Neuronal stem cell (in vitro differentiated cells): ENCODE results near the gene A3GALT2.

Experiments
- DNase-seq: peaks from one replicate; pipeline ENCODE4 v3.0.0-alpha.2; 2013; ENCODE audit warnings: low spot score
- H2AFZ ChIP-seq: one replicate; pipeline ENCODE4 v1.6.1; 2013; ENCODE audit warnings: mild to moderate bottlenecking, low read length, inconsistent platforms
- H2AK5ac ChIP-seq: 2 replicates; pipeline ENCODE4 v1.6.1; 2013; ENCODE audit warnings: low read depth, mild to moderate bottlenecking, inconsistent platforms, low read length, moderate library complexity, mixed read lengths
- H2BK120ac ChIP-seq: 2 replicates; pipeline ENCODE4 v1.6.1; 2013; ENCODE audit warnings: low read depth, mild to moderate bottlenecking, inconsistent platforms, low read length, moderate library complexity, mixed read lengths
- H2BK12ac ChIP-seq: one replicate; pipeline ENCODE4 v1.6.1; 2013; ENCODE audit warnings: low read length, inconsistent platforms
- H2BK15ac ChIP-seq: 2 replicates; pipeline ENCODE4 v1.6.1; 2013; ENCODE audit warnings: mild to moderate bottlenecking, low read length, inconsistent platforms, mixed read lengths
- H2BK5ac ChIP-seq: one replicate; pipeline ENCODE4 v1.6.1; 2013; ENCODE audit warnings: inconsistent platforms, mild to moderate bottlenecking, low read length, moderate library complexity
- H3K14ac ChIP-seq: one replicate; pipeline ENCODE4 v1.6.1; 2013; ENCODE audit warnings: low read length, inconsistent platforms
- H3K18ac ChIP-seq: 2 replicates; pipeline ENCODE4 v1.6.1; 2013; ENCODE audit warnings: low read length, inconsistent platforms
- H3K23ac ChIP-seq: 2 replicates; pipeline ENCODE4 v1.6.1; 2013; ENCODE audit warnings: low read depth, mild to moderate bottlenecking, mixed read lengths, low read length, inconsistent platforms; ENCODE audit not compliant: poor library complexity
- H3K27ac ChIP-seq: replicated peaks from 3 replicates; pipeline ENCODE4 v1.5.1; 2013; ENCODE audit warnings: low read length, inconsistent platforms
- H3K27me3 ChIP-seq, 3 experiments: 2 replicates each; pipeline ENCODE4 v1.6.1; 2013; ENCODE audit warnings: low read length in 3 of 3, mild to moderate bottlenecking in 2 of 3, inconsistent platforms in 1 of 3, low read depth in 1 of 3, mixed read lengths in 1 of 3, moderate library complexity in 1 of 3; ENCODE audit not compliant: control insufficient read depth in 3 of 3, insufficient read depth in 3 of 3
- H3K36me3 ChIP-seq, 2 donors: replicated peaks in 1 of 2; 2 replicates each; pipeline ENCODE4 v1.6.1; 2013; ENCODE audit warnings: low read length in 2 of 2; ENCODE audit not compliant: control insufficient read depth in 2 of 2, insufficient read depth in 2 of 2
- H3K4ac ChIP-seq: 2 replicates; pipeline ENCODE4 v1.6.1; 2013; ENCODE audit warnings: inconsistent platforms, mild to moderate bottlenecking, low read length, moderate library complexity
- H3K4me1 ChIP-seq, 2 donors: 1 replicate in 1 of 2; 2 replicates in 1 of 2; pipeline ENCODE4 v1.6.1; 2013; ENCODE audit warnings: low read length in 2 of 2, low read depth in 1 of 2; ENCODE audit not compliant: control insufficient read depth in 2 of 2, insufficient read depth in 1 of 2
- H3K4me2 ChIP-seq: one replicate; pipeline ENCODE4 v1.6.1; 2013; ENCODE audit warnings: mild to moderate bottlenecking, low read length, inconsistent platforms; ENCODE audit not compliant: insufficient read depth, poor library complexity, severe bottlenecking
- H3K4me3 ChIP-seq, 2 donors: 2 replicates each; pipeline ENCODE4 v1.5.1; 2013; ENCODE audit warnings: low read length in 2 of 2, mild to moderate bottlenecking in 2 of 2, inconsistent platforms in 1 of 2, moderate library complexity in 1 of 2
- H3K79me1 ChIP-seq: one replicate; pipeline ENCODE4 v1.6.1; 2013; ENCODE audit warnings: low read depth, mild to moderate bottlenecking, inconsistent platforms, low read length, moderate library complexity
- H3K9ac ChIP-seq: one replicate; pipeline ENCODE4 v1.6.1; 2013; ENCODE audit warnings: mild to moderate bottlenecking, low read depth, low read length, inconsistent platforms; ENCODE audit not compliant: poor library complexity
- H3K9me3 ChIP-seq, 2 donors: replicated peaks in 1 of 2; 2 replicates each; pipeline versions ENCODE3 to v1.6.1; 2013; ENCODE audit warnings: low read length in 2 of 2, mild to moderate bottlenecking in 2 of 2, inconsistent platforms in 1 of 2, low read depth in 1 of 2, mixed read lengths in 1 of 2, moderate library complexity in 1 of 2; ENCODE audit not compliant: control insufficient read depth in 2 of 2, insufficient read depth in 1 of 2
- H4K8ac ChIP-seq: one replicate; pipeline ENCODE4 v1.6.1; 2013; ENCODE audit warnings: low read depth, mild to moderate bottlenecking, inconsistent platforms, low read length, moderate library complexity
- H4K91ac ChIP-seq: one replicate; pipeline ENCODE4 v1.6.1; 2013; ENCODE audit warnings: low read length, low read depth, mild to moderate bottlenecking, inconsistent platforms; ENCODE audit not compliant: poor library complexity
- WGBS, 2 donors: extraction: QIAGEN DNeasy Blood & Tissue Kit; methylation state at CpG; one replicate each; pipeline ENCODE4 v1.1.7; 2013; ENCODE audit warnings: missing lambda C conversion rate in 2 of 2, mixed read lengths in 1 of 2; ENCODE audit not compliant: insufficient read length in 2 of 2, insufficient replicate concordance in 1 of 2; ENCODE audit errors: extremely low coverage in 2 of 2; 5-methylcytosine and 5-hydroxymethylcytosine counted together

A3GALT2 gene

DNA sequence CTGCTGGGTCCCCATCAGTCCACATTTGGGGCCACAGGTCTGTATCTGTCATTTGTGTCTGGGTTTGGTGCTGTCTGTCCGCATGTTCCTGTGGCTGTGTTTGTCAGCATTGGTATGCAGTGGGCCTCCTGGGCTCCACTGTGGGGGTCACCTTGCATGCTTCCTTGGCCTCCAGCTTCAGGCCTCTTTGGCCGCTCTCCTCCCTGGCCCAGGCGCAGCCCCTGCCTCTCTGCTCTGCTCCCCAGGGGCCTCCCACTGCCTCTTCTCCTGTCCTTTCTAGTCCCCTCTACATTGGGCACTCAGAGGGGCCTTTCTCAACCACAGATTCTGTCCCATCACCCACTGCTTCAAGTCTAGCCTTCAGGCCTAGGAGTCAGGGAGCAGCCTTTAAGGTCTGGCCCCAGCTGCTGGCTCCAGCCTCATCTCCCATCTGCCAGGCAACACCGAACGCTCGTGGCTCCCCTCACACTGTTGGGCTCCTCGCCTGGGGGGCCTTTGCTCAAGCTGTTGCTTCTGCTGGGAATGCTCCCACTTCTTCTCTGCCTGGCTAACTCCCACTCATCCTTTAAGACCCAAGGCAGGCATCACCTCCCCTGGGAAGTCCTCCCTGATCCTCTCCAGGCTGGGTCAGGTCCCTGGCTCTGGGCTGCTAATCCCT, 50.0 kb downstream of the A3GALT2 start:
- Histone ChIP-seq H3K79me1 (peaks cover 24% of the 10 kb centered on the region), H3K18ac (no peak overlapping the region), H3K27ac (no peak overlapping the region), H3K4ac (no peak overlapping the region), H3K36me3 (peaks cover 20 to 84% of the 10 kb centered on the region in 2 donors), H3K4me2 (no peak overlapping the region), H2BK120ac (no peak overlapping the region), H4K8ac (no peak overlapping the region), H3K4me1 (peaks cover 0 to 6% of the 10 kb centered on the region in 2 donors), H3K9ac (no peak overlapping the region), H3K4me3 (no peak overlapping the region), H3K27me3 (no peaks in the 10 kb centered on the region), H3K23ac (no peak overlapping the region), H3K14ac (peak overlapping the region; percentile 61), H4K91ac (no peak overlapping the region), H2AFZ (no peak overlapping the region), H3K9me3 (no peaks in the 10 kb centered on the region), H2AK5ac (no peak overlapping the region), H2BK5ac (no peak overlapping the region), H2BK15ac (no peak overlapping the region), H2BK12ac (no peak overlapping the region)
- no CpG with 5 or more reads among the region's 7 CpGs for WGBS, 2 donors
- DNase-seq: no peak

- Histone ChIP-seq H3K9ac (no peak overlapping the region), H3K79me1 (peaks cover 22% of the 10 kb centered on the region), H2BK5ac (no peak overlapping the region), H3K23ac (no peak overlapping the region), H3K4me1 (peaks cover 0 to 6% of the 10 kb centered on the region in 2 donors), H3K36me3 (peaks cover 19 to 82% of the 10 kb centered on the region in 2 donors), H3K27ac (no peak overlapping the region), H4K8ac (no peak overlapping the region), H2AFZ (no peak overlapping the region), H2BK12ac (no peak overlapping the region), H3K9me3 (no peaks in the 10 kb centered on the region), H4K91ac (no peak overlapping the region), H3K4me2 (no peak overlapping the region), H3K4ac (no peak overlapping the region), H2BK120ac (no peak overlapping the region), H3K18ac (no peak overlapping the region), H2BK15ac (no peak overlapping the region), H2AK5ac (no peak overlapping the region), H3K4me3 (no peak overlapping the region), H3K14ac (peak overlapping the region; percentile 61), H3K27me3 (no peaks in the 10 kb centered on the region)
- no peak for DNase-seq
- WGBS, 2 donors: no CpG with 5 or more reads among the region's 5 CpGs
Measured at GRCh38 chr1:33270379-33270778, 50.5 kb downstream of the A3GALT2 start.

DNA sequence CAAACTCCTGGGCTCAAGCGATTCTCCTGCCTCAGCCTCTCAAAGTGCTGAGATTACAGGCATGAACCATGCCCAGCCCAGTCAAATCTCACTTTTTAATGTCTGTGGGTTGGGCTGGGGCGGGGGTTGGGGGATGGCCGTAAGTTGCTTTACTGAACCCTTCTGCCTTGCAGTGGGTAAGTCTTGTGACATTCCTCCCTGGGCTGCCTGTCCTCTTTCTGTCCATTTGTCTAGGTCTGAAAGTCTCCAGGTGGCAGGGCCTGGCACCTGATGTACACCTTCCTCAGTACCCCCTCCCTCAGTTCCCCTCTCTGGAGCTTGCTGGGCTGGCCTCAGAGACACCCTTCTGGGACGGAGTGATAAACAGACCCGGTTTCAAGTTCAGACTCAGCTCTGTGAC, 51.3 kb downstream of the A3GALT2 start:
- H3K27me3 ChIP-seq: no peaks in the 10 kb centered on the region
- H3K9ac ChIP-seq: no peak overlapping the region
- H2AK5ac ChIP-seq: no peak overlapping the region
- no peak overlapping the region for H4K8ac ChIP-seq
- peaks cover 20% of the 10 kb centered on the region for H3K79me1 ChIP-seq
- no peak overlapping the region for H4K91ac ChIP-seq
- H3K4me1 ChIP-seq: peaks cover 0 to 6% of the 10 kb centered on the region in 2 donors
- no peak overlapping the region for H2BK12ac ChIP-seq
- no peak overlapping the region for H3K27ac ChIP-seq
- no peak overlapping the region for H3K18ac ChIP-seq
- peaks cover 17 to 76% of the 10 kb centered on the region in 2 donors for H3K36me3 ChIP-seq
- H2AFZ ChIP-seq: no peak overlapping the region
- no peak overlapping the region for H3K4ac ChIP-seq
- no peak overlapping the region for H2BK5ac ChIP-seq
- no peaks in the 10 kb centered on the region for H3K9me3 ChIP-seq
- WGBS, 2 donors: no CpG with 5 or more reads among the region's 5 CpGs
- H3K4me2 ChIP-seq: no peak overlapping the region
- no peak overlapping the region for H2BK120ac ChIP-seq
- H3K4me3 ChIP-seq: no peak overlapping the region
- no peak overlapping the region for H2BK15ac ChIP-seq
- DNase-seq: no peak
- peak overlapping the region; percentile 32 for H3K14ac ChIP-seq
- no peak overlapping the region for H3K23ac ChIP-seq

- Histone ChIP-seq H3K14ac (no peak overlapping the region), H4K91ac (no peak overlapping the region), H3K36me3 (peaks cover 17 to 70% of the 10 kb centered on the region in 2 donors), H2BK15ac (no peak overlapping the region), H2BK5ac (no peak overlapping the region), H3K27me3 (no peaks in the 10 kb centered on the region), H4K8ac (no peak overlapping the region), H2BK120ac (no peak overlapping the region), H2AK5ac (no peak overlapping the region), H3K4me3 (no peak overlapping the region), H2BK12ac (no peak overlapping the region), H3K27ac (no peak overlapping the region), H3K4ac (no peak overlapping the region), H2AFZ (no peak overlapping the region), H3K23ac (no peak overlapping the region), H3K79me1 (peaks cover 20% of the 10 kb centered on the region), H3K4me2 (no peak overlapping the region), H3K18ac (no peak overlapping the region), H3K9ac (no peak overlapping the region), H3K9me3 (no peaks in the 10 kb centered on the region), H3K4me1 (peaks cover 0 to 6% of the 10 kb centered on the region in 2 donors)
- no CpG with 5 or more reads among the region's 5 CpGs for WGBS, 2 donors
- no peak for DNase-seq
Measured at GRCh38 chr1:33268927-33269610, 51.8 kb downstream of the A3GALT2 start.
